ENCODE measurements around the gene HES5. TPM values are rescaled to one million over a fixed set of nuclear protein-coding genes. Genes with fewer than 3 reads are reported as not detected.

Gene HES5
- total and polyA plus RNA-seq, 2 experiments from 2014 or later = 0.16 to 0.21 TPM

DNA sequence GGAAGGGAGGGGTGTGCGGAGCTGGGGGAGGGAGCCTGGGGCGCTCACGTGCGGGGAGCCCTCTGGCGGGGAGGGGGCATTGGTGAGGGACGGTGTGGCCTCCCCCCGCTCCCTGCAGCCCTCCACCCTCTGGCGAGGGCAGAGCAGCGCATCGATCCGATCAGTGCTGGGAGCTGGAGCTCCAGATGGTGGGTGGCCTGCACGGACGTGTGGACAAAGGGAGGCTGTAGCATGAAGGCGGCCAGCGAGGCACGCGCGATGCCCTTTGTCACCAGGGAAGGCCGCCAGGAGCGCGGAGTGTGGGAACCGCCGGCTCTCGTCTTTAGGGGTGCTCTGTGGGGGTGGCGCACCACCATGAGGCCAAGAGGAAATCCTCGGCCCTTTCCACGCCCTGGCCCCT, 5.4 kb upstream of the HES5 start:
- Mint-ChIP-seq H3K27me3 (ENCODE audit: insufficient read depth, low read depth, poor library complexity) (peaks cover 41% of the 10 kb centered on the region), H3K9me3 (no peaks in the 10 kb centered on the region), H3K27ac (no peak overlapping the region), H3K4me1 (peaks cover 13% of the 10 kb centered on the region), H3K36me3 (ENCODE audit: low read depth) (no peaks in the 10 kb centered on the region), H3K4me3 (no peak overlapping the region)
- Histone ChIP-seq H3K9me2 (ENCODE audit: insufficient read depth) (no peaks in the 10 kb centered on the region), H3K4me1 (ENCODE audit: insufficient read depth) (peaks cover 9% of the 10 kb centered on the region), H3F3A (replicated peaks; ENCODE audit: low read depth) (no peaks in the 10 kb centered on the region), H3K4me2 (peak overlapping the region; percentile 60), H3K36me3 (ENCODE audit: insufficient read depth) (no peaks in the 10 kb centered on the region), H3K27me3 (ENCODE audit: insufficient read depth) (peaks cover 35% of the 10 kb centered on the region), H4K20me1 (replicated peaks; ENCODE audit: insufficient read depth) (no peaks in the 10 kb centered on the region), H3K79me2 (replicated peaks; ENCODE audit: insufficient read depth) (no peaks in the 10 kb centered on the region), H3K27ac (ENCODE audit: low read depth) (no peak overlapping the region), H3K4me3 (0 out of 2 replicates have a peak overlapping the region, but pooled peaks have one; percentile 17), H2AFZ (0 out of 2 replicates have a peak overlapping the region, but pooled peaks have one; percentile 56)
- ATAC-seq (peak; percentile 25), DNase-seq (ENCODE audit: low spot score) (peak; percentile 43)
- TF ChIP-seq EZH2phosphoT487 (IDR thresholded peaks at IDR 0.05; ENCODE audit: unreplicated experiment) = no peak
- TF ChIP-seq JUNB (IDR thresholded peaks at IDR 0.05; ENCODE audit: unreplicated experiment) = no peak
- TF ChIP-seq, protein P1, sequence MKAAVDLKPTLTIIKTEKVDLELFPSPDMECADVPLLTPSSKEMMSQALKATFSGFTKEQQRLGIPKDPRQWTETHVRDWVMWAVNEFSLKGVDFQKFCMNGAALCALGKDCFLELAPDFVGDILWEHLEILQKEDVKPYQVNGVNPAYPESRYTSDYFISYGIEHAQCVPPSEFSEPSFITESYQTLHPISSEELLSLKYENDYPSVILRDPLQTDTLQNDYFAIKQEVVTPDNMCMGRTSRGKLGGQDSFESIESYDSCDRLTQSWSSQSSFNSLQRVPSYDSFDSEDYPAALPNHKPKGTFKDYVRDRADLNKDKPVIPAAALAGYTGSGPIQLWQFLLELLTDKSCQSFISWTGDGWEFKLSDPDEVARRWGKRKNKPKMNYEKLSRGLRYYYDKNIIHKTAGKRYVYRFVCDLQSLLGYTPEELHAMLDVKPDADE (IDR thresholded peaks at IDR 0.05) = no peak
- TF ChIP-seq, protein P2, sequence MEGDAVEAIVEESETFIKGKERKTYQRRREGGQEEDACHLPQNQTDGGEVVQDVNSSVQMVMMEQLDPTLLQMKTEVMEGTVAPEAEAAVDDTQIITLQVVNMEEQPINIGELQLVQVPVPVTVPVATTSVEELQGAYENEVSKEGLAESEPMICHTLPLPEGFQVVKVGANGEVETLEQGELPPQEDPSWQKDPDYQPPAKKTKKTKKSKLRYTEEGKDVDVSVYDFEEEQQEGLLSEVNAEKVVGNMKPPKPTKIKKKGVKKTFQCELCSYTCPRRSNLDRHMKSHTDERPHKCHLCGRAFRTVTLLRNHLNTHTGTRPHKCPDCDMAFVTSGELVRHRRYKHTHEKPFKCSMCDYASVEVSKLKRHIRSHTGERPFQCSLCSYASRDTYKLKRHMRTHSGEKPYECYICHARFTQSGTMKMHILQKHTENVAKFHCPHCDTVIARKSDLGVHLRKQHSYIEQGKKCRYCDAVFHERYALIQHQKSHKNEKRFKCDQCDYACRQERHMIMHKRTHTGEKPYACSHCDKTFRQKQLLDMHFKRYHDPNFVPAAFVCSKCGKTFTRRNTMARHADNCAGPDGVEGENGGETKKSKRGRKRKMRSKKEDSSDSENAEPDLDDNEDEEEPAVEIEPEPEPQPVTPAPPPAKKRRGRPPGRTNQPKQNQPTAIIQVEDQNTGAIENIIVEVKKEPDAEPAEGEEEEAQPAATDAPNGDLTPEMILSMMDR (conservative IDR thresholded peaks at IDR 0.05; ENCODE audit: low read depth in 2 of 2) = no peak
- no peak for TF ChIP-seq REST (IDR thresholded peaks at IDR 0.05; ENCODE audit: unreplicated experiment)
- TF ChIP-seq, protein P3, sequence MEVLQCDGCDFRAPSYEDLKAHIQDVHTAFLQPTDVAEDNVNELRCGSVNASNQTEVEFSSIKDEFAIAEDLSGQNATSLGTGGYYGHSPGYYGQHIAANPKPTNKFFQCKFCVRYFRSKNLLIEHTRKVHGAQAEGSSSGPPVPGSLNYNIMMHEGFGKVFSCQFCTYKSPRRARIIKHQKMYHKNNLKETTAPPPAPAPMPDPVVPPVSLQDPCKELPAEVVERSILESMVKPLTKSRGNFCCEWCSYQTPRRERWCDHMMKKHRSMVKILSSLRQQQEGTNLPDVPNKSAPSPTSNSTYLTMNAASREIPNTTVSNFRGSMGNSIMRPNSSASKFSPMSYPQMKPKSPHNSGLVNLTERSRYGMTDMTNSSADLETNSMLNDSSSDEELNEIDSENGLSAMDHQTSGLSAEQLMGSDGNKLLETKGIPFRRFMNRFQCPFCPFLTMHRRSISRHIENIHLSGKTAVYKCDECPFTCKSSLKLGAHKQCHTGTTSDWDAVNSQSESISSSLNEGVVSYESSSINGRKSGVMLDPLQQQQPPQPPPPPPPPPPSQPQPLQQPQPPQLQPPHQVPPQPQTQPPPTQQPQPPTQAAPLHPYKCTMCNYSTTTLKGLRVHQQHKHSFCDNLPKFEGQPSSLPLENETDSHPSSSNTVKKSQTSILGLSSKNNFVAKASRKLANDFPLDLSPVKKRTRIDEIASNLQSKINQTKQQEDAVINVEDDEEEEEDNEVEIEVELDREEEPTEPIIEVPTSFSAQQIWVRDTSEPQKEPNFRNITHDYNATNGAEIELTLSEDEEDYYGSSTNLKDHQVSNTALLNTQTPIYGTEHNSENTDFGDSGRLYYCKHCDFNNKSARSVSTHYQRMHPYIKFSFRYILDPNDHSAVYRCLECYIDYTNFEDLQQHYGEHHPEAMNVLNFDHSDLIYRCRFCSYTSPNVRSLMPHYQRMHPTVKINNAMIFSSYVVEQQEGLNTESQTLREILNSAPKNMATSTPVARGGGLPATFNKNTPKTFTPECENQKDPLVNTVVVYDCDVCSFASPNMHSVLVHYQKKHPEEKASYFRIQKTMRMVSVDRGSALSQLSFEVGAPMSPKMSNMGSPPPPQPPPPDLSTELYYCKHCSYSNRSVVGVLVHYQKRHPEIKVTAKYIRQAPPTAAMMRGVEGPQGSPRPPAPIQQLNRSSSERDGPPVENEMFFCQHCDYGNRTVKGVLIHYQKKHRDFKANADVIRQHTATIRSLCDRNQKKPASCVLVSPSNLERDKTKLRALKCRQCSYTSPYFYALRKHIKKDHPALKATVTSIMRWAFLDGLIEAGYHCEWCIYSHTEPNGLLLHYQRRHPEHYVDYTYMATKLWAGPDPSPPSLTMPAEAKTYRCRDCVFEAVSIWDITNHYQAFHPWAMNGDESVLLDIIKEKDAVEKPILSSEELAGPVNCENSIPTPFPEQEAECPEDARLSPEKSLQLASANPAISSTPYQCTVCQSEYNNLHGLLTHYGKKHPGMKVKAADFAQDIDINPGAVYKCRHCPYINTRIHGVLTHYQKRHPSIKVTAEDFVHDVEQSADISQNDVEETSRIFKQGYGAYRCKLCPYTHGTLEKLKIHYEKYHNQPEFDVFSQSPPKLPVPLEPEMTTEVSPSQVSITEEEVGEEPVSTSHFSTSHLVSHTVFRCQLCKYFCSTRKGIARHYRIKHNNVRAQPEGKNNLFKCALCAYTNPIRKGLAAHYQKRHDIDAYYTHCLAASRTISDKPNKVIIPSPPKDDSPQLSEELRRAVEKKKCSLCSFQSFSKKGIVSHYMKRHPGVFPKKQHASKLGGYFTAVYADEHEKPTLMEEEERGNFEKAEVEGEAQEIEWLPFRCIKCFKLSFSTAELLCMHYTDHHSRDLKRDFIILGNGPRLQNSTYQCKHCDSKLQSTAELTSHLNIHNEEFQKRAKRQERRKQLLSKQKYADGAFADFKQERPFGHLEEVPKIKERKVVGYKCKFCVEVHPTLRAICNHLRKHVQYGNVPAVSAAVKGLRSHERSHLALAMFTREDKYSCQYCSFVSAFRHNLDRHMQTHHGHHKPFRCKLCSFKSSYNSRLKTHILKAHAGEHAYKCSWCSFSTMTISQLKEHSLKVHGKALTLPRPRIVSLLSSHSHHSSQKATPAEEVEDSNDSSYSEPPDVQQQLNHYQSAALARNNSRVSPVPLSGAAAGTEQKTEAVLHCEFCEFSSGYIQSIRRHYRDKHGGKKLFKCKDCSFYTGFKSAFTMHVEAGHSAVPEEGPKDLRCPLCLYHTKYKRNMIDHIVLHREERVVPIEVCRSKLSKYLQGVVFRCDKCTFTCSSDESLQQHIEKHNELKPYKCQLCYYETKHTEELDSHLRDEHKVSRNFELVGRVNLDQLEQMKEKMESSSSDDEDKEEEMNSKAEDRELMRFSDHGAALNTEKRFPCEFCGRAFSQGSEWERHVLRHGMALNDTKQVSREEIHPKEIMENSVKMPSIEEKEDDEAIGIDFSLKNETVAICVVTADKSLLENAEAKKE (CRISPR knock-in tag; IDR thresholded peaks at IDR 0.05) = no peak
- no peak for TF ChIP-seq STAT1 (IDR thresholded peaks at IDR 0.05; ENCODE audit: unreplicated experiment)
- no peak for TF ChIP-seq ZNF114 (CRISPR knock-in tag; IDR thresholded peaks at IDR 0.05)
- TF ChIP-seq ZNF331 (CRISPR knock-in tag; IDR thresholded peaks at IDR 0.05; ENCODE audit: low read depth) = no peak
- TF ChIP-seq EZH2 (IDR thresholded peaks at IDR 0.05; ENCODE audit: low read depth, unreplicated experiment) = no peak
- TF ChIP-seq NANOG (IDR thresholded peaks at IDR 0.05; ENCODE audit: borderline replicate concordance) = no peak
- no peak for TF ChIP-seq CREB1 (CRISPR knock-in tag; IDR thresholded peaks at IDR 0.05; ENCODE audit: low read depth)
- no peak for TF ChIP-seq POLR2AphosphoS5 (IDR thresholded peaks at IDR 0.05; ENCODE audit: low read depth)
